Right lobe of liver (tissue), 4 donors: Measurements from ENCODE around the gene C2CD4D.

Source experiments
- POLR2A ChIP-seq: fragments of 450-650 bp; IDR thresholded peaks from one replicate; pipeline ENCODE4 v1.6.1; 2017; ENCODE audit warnings: antibody characterized with exemption, mild to moderate bottlenecking
- TF ChIP-seq, protein P1 (sequence below), 4 donors: fragments of 200-600 bp in 3 of 4; fragments of 450-650 bp in 1 of 4; IDR thresholded peaks; one replicate each; pipeline versions ENCODE4 v1.5.1 to v1.8.0; 2016 to 2022; ENCODE audit warnings: antibody characterized with exemption in 4 of 4, mild to moderate bottlenecking in 2 of 4
- donor health status: DM: no; HTN: no; CAD: no.
- donor health status: DM: no; HTN: no; CAD: no.
- donor health status: DM: no; HTN: yes; CAD: no.

GRCh38 chr1:151853411-151853943 is 13.9 kb upstream of the C2CD4D start, which contains the start of gene THEM5:
- TF ChIP-seq, protein P1, sequence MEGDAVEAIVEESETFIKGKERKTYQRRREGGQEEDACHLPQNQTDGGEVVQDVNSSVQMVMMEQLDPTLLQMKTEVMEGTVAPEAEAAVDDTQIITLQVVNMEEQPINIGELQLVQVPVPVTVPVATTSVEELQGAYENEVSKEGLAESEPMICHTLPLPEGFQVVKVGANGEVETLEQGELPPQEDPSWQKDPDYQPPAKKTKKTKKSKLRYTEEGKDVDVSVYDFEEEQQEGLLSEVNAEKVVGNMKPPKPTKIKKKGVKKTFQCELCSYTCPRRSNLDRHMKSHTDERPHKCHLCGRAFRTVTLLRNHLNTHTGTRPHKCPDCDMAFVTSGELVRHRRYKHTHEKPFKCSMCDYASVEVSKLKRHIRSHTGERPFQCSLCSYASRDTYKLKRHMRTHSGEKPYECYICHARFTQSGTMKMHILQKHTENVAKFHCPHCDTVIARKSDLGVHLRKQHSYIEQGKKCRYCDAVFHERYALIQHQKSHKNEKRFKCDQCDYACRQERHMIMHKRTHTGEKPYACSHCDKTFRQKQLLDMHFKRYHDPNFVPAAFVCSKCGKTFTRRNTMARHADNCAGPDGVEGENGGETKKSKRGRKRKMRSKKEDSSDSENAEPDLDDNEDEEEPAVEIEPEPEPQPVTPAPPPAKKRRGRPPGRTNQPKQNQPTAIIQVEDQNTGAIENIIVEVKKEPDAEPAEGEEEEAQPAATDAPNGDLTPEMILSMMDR (IDR thresholded peaks at IDR 0.05) = no peak
- no peak for TF ChIP-seq POLR2A
